ENCODE measurements around the gene FBXO24.
A peak's percentile ranks its signal among the peaks of the same experiment; 100 is the strongest.
"Not testable (repeated sequence)": the region's sequence is repeated elsewhere in the genome, so short reads cannot be mapped to it uniquely, and the experiment has no call there.

The FBXO24 gene, protein sequence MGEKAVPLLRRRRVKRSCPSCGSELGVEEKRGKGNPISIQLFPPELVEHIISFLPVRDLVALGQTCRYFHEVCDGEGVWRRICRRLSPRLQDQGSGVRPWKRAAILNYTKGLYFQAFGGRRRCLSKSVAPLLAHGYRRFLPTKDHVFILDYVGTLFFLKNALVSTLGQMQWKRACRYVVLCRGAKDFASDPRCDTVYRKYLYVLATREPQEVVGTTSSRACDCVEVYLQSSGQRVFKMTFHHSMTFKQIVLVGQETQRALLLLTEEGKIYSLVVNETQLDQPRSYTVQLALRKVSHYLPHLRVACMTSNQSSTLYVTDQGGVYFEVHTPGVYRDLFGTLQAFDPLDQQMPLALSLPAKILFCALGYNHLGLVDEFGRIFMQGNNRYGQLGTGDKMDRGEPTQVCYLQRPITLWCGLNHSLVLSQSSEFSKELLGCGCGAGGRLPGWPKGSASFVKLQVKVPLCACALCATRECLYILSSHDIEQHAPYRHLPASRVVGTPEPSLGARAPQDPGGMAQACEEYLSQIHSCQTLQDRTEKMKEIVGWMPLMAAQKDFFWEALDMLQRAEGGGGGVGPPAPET

DNA sequence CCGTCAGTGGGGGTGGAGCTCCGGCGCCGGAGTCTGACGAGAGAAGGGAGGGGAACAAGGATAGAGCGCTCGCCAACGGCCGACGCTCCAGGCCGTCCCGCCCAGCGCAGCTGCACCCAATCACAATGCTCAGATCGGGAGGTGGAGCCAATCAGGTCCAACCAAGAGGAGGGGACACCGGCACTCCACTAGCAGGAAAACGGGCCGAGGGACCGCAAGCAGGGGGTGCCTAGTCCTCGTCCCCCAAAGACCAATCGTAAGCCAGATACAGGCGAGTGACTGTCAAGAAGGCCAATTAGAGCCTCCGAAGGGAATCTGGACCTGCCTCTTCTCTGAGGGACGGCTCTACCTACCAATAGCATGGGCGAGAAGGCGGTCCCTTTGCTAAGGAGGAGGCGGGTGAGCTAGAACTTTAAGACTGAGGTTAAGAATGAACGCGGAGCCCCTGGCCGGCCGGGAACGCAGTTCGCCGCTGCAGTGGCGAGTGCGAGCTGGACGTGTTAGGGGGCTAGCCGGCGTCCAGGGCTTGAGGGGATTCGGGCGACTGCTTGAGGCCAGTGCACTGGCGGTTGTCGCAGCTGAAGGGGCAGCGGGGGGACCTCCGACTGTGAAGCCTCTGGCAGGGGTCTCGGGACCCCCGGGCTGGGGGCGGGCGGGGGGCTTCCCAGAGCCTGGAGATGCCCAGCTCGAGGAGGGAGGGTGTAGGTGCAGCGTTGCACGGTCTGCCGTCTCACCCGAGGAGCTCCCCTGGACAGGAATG lies at the start of gene FBXO24:
Gene FBXO24, plus strand, starts transcription at position 63 of the 760 bp plus-strand sequence. Its CDS starts 298 bp downstream, at position 361.
- DNase-seq, result peak; percentile 98

DNA sequence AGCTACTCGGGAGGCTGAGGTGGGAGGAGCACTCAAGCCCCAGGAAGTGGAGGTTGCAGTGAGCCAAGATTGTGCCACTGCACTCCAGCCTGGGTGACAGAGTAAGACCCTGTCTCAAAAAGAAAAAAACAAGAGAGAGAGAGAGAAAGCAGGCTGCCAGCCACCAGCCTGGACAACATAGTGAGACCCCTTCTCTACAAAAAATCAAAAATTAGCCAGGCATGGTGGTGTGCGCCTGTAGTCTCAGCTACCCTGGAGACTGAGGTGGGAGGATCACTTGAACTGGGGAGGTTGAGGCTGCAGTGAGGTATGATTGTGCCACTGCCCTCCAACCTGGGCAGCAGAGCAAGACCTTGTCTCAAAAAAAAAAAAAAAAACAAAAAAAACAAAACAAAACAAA lies 49.4 kb upstream of the FBXO24 start:
- DNase-seq, result not testable (repeated sequence)

GRCh38 chr7:100538348-100538653 lies 47.8 kb upstream of the FBXO24 start:
- DNase-seq, result no peak

- peak; percentile 100 for DNase-seq
Observed at GRCh38 chr7:100538654-100539435, 47.3 kb upstream of the FBXO24 start, which contains the start of gene AGFG2. AGFG2 (plus strand) TSS chr7:100539203; CDS start chr7:100539347, 144 bp downstream.

DNA sequence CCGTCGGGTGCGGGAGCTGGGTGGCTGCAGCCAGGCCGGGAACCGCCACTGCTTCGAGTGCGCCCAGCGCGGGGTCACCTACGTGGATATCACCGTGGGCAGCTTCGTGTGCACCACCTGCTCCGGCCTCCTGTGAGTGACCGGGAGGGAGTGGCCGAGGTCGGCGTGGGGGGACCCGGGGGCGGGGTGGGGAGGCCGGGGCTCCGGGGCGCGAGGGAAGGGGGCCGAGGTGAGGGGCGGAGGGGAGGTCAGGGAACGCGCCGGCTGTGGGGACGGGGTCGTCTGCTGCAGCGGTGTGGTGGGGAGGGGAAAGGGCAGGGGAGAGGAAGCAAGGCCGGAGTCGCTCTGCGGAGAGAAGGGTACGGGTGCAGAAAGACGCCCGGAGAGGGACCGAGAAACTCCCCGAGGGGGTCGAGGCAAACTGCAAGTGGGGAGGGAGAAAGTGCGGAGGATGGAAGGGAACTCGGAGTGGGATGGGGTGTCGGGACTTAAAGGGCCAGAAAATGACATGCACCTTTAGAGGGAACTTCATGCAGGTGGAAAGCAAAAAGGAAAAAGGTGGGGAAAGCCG lies 46.6 kb upstream of the FBXO24 start:
- no peak for DNase-seq

GRCh38 chr7:100540073-100540723 lies 45.9 kb upstream of the FBXO24 start:
- no peak for DNase-seq

- DNase-seq, result not testable (repeated sequence)
Observed at GRCh38 chr7:100541309-100541708, 44.8 kb upstream of the FBXO24 start.

DNA sequence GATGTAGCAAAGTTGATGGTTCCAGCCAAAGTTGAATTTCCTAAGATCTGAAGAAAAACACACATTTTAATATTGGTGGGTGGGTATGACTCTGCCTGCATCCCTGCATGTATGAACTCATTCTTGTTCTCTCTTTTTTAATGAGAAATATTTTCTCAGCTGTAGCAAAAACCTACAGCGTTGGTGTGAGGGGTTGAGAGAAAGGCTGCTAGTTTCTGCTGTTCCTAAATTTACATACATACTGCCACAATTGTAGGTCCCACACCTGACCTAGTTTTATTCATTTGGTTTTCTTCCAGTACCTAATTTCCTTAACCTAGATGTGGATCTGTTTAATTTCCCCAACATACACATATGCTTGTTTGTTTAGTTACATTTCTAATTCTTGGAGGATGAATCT lies 42.5 kb upstream of the FBXO24 start:
- no peak for DNase-seq

DNA sequence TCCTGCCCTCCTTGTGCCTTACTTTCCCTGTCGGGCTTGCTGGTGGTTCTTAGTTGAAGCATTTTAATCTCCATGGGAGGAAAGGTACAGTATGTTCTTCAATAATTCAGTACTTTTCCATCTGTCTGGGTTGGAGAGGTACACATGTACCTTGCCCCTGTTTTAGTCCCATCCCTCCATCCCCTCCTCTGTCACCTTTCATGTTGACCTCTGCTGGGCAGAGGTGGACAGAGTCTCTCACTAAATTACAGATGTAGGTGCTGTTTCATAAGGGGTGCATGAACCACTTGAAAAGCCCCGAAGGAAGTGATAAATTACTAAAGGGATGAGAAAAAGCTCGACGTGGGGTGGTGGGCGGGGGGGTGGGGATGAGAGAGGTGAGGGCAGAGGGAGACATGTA lies 41.7 kb upstream of the FBXO24 start:
- DNase-seq, result no peak

DNA sequence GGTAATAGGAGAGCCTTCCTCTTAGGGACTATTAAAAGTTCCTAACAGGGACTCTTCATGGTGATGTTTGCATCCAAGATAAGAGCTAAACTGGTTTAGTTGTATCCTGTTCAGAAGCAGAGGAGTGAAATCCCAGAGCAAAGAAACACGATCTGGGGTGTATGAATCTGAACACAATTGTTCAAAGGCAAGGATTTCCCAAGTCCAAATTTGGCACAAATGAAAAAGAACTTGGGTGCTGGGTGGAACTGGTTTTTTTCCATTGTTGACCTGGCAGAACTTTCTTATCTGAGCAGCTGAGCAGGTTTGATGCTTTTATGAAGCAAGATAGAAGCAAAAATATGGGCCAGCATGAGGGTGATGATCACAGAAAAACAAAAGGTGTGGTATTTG lies 41.2 kb upstream of the FBXO24 start:
- DNase-seq, result no peak

DNA sequence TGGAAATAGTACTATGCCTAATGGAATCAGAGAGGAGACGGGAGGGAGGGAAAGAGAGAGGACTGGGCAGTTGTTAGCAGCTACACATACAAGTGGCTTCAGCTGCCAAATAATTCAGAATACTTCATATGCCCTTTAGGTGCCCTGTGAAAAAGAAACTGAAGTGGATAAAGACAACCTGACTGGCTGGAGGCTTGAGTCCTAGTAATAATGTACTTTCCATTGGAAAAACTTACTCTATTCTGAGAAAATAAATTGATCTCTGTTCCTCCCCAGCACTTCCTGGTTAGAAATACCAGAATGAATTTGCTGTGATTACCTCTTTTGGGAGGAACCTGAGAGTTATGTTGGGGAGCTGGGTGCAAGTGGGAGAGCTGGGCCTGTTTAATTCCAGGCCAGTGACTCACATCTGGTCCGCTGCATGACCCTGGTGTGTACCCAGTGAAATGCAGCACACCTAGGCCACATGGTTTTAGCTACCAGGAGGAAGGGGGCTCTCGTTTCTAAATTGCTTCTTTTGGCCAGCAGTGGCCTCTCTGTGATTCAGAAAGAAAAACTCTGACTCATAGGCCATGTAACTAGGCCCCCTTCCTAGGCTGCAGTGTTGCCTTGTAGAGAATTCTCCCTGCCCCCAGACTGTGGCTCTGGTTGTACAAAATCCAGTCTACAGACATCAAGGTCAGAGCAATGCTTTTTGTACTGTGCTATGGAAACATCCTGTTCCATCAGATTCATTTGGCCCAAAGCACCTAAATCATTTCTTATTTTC lies 40.6 kb upstream of the FBXO24 start:
- DNase-seq, result peak; percentile 46 to 54

GRCh38 chr7:100546129-100546925 lies 39.8 kb upstream of the FBXO24 start:
- DNase-seq, result no peak

DNA sequence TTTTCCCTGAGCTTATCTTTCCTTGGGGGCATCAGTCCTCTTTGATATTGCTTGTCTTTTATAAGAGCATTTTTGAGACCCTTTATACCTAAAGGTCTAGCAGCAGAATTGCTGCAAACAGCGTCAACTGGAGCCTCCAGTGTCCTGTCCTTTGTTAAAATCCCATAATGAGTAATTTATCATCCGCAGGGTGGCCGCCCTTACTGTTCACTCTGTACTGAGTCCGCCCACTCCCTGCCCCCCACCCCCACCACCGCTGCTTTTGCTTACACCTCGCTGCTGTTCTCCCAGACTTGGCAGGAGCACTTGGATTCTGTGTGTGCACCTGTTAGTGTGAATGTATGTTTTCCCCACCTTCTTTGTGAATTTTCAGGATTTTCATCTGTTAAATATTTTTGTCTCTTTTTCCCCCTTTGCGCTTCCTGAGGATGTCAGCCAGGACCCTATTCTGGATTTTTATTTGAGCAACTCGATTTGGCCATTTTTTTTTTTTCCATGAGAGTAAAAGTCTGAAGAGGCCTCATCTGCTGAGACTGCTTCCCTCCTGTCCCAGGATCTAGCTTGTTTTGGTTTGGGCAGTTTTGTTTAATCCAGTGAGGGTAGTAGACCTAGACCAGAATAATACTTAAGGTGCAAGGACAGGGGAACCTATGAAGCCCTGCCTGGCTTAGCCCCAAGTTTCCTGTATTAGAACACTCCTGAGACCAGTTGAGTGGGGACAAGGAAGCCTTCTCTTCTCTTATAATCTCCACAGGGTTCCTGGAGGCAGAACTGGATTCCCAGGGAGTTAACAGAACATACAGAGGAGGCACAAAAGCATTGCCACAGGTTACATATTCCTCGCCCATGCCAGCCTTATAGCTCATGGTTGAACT lies 39.0 kb upstream of the FBXO24 start:
- DNase-seq, result no peak

- no peak for DNase-seq
Observed at GRCh38 chr7:100547872-100548271, 38.3 kb upstream of the FBXO24 start.

- DNase-seq, result not testable (repeated sequence)
Observed at GRCh38 chr7:100548446-100548845, 37.7 kb upstream of the FBXO24 start.

DNA sequence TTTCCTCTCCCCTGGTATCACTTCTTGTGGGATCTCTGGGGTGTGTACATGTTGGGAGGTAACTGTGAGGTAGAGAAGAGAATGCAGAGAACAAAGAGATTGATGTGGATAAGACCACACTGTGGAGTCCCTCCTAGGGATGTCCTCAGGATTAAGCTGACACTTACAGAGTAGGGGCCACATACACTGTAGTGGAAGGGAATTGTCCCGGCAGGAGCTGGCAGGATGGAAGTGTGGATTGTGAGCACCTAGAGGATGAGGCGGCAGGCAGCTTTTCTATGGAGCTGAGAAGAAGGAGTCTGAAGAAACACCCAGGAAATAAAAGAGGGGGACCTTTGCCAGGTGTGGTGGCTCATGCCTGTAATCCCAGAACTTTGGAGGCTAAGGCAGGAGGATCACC lies 33.6 kb upstream of the FBXO24 start:
- no peak for DNase-seq

DNA sequence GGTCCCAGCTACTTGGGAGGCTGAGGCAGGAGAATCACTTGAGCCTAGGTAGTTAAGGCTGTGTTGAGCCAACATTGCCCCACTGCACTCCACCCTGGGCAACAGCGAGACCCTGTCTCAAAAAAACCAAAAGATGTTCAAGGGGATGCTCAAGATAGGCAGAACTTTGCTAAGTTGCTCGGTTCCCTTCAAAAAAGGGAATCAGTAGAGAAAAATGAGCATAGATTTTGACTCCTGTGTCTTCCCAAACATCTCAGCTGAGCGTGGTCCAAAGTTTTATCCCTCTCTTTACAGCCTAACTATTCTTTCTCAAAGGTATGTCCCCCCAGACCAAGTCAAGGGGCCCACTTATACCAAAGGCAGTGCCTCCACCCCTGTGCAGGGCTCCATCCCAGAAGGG lies 33.1 kb upstream of the FBXO24 start:
- no peak for DNase-seq

DNA sequence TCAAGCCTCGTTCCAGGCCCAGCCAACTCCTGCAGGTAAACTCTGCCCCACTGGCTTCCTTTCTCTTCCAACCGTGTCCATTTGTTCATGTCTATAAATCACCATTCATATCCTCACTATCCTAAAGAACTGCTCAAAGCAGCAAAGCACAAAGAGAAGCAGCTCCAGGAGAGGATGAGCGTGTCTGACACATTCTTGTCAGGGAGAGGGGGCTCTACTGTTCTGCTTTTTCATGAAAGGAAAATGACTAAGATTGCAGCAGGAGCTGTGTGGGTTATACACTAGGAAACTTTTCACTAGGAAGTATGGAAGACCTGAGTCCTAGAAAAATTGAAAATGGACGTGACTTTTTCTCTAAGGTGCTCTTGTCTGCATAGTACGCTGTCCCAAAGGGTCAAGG lies 30.4 kb upstream of the FBXO24 start:
- no peak for DNase-seq

- DNase-seq, result no peak
Observed at GRCh38 chr7:100556541-100556940, 29.6 kb upstream of the FBXO24 start.
